ELR (cell line): ENCODE results near the gene LRCH1.

ENCODE experiments used
- DNase-seq: peaks from one replicate; pipeline ENCODE4 v3.0.0-alpha.2; 2015; ENCODE audit warnings: low read depth

Gene LRCH1

GRCh38 chr13:46665633-46666482 lies 112.9 kb downstream of the LRCH1 start:
- peak; percentile 37 for DNase-seq

GRCh38 chr13:46666727-46667456 lies 113.9 kb downstream of the LRCH1 start:
- no peak for DNase-seq

- peak; percentile 30 for DNase-seq
Measured at GRCh38 chr13:46667687-46668281, 114.8 kb downstream of the LRCH1 start.

GRCh38 chr13:46668302-46668720 lies 115.3 kb downstream of the LRCH1 start:
- peak; percentile 84 for DNase-seq

GRCh38 chr13:46668931-46669525 lies 116.1 kb downstream of the LRCH1 start:
- no peak for DNase-seq

GRCh38 chr13:46672338-46673090 lies 119.5 kb downstream of the LRCH1 start:
- DNase-seq: no peak

GRCh38 chr13:46675016-46675415 lies 122.0 kb downstream of the LRCH1 start:
- DNase-seq: no peak

- DNase-seq: no peak
Measured at GRCh38 chr13:46676378-46676725, 123.4 kb downstream of the LRCH1 start.

- peak; percentile 71 for DNase-seq
Measured at GRCh38 chr13:46679369-46680120, 126.6 kb downstream of the LRCH1 start.

GRCh38 chr13:46682015-46682414 lies 129.0 kb downstream of the LRCH1 start:
- DNase-seq: no peak

GRCh38 chr13:46682707-46683106 lies 129.7 kb downstream of the LRCH1 start:
- no peak for DNase-seq

- DNase-seq: no peak
Measured at GRCh38 chr13:46683676-46684260, 130.8 kb downstream of the LRCH1 start.

- DNase-seq: peak; percentile 17
Measured at GRCh38 chr13:46684287-46685001, 131.5 kb downstream of the LRCH1 start.

GRCh38 chr13:46685006-46685730 lies 132.2 kb downstream of the LRCH1 start:
- no peak for DNase-seq

GRCh38 chr13:46686171-46686570 lies 133.2 kb downstream of the LRCH1 start:
- DNase-seq: no peak

- DNase-seq: peak; percentile 46
Measured at GRCh38 chr13:46687810-46688209, 134.8 kb downstream of the LRCH1 start.

GRCh38 chr13:46688306-46688705 lies 135.3 kb downstream of the LRCH1 start:
- no peak for DNase-seq

- no peak for DNase-seq
Measured at GRCh38 chr13:46698014-46698413, 145.0 kb downstream of the LRCH1 start.

- DNase-seq: peak; percentile 29
Measured at GRCh38 chr13:46698910-46699460, 146.0 kb downstream of the LRCH1 start.
